GM18517 (cell line): ENCODE measurements around the gene IVNS1ABP.
"Not testable (repeated sequence)": the region's sequence is repeated elsewhere in the genome, so short reads cannot be mapped to it uniquely, and the experiment has no call there.

Source experiments
- ATAC-seq: cut with Tn5 transposase; IDR thresholded peaks from one replicate; pipeline ENCODE4 v1.9.1; 2021; ENCODE audit warnings: mild to moderate bottlenecking, moderate library complexity; ENCODE audit not compliant: unreplicated experiment

IVNS1ABP gene

GRCh38 chr1:185257950-185258208 is 59.2 kb downstream of the IVNS1ABP start:
- no peak for ATAC-seq

- ATAC-seq: not testable (repeated sequence)
Observed at GRCh38 chr1:185257116-185257949, 59.7 kb downstream of the IVNS1ABP start.

GRCh38 chr1:185255595-185255994 is 61.4 kb downstream of the IVNS1ABP start:
- not testable (repeated sequence) for ATAC-seq

- ATAC-seq: not testable (repeated sequence)
Observed at GRCh38 chr1:185252404-185252803, 64.6 kb downstream of the IVNS1ABP start.

GRCh38 chr1:185251928-185252327 is 65.1 kb downstream of the IVNS1ABP start:
- ATAC-seq: not testable (repeated sequence)

GRCh38 chr1:185250063-185250462 is 67.0 kb downstream of the IVNS1ABP start:
- no peak for ATAC-seq

DNA sequence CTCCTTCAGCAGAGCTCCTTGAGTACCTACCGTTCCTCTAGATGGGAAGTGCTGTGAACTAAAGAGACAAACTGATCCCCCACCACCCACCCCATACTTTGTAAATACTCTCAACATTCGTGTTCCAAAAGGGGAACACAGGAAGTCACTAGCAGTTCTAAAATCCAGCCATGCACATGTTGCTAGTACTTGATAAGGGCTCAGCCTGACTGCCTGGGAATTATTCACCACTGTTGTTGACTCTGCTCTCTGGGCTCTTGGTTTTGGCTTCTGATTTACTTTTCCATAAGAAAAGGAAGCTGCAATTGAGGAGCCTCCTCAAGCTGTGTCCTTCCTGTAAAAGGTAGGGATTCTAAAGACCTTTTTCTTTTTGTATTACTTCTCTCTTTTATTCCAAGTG is 67.5 kb downstream of the IVNS1ABP start:
- no peak for ATAC-seq
